ENCODE results near the gene MRPL28. TPM values are rescaled to one million over a fixed set of nuclear protein-coding genes. Genes with fewer than 3 reads are reported as not detected.
A peak's percentile ranks its signal among the peaks of the same experiment; 100 is the strongest.
"Not testable (repeated sequence)": the region's sequence is repeated elsewhere in the genome, so short reads cannot be mapped to it uniquely, and the experiment has no call there.

MRPL28 gene
- total RNA-seq = 100 to 1,000 TPM; 137 to 138 TPM
- 84.7 TPM for polyA plus RNA-seq (2013, experiment 1 of 2)
- polyA plus RNA-seq (2013, experiment 2 of 2) = 79.2 TPM
- long read RNA-seq, experiment 1, transcript MRPL28-201 (6 exons, 1,098 nt) = major isoform, 6 of 94 reads
- long read RNA-seq, experiment 1, partial matches to known transcripts = 61 of 94 reads
- long read RNA-seq, experiment 1, other reads (novel, unspliced or antisense) = 25 of 94 reads
- long read RNA-seq, experiment 2, transcript MRPL28-201 (6 exons, 1,098 nt) = major isoform, 48 of 206 reads
- long read RNA-seq, experiment 2, transcript MRPL28-202 (6 exons, 865 nt) = minor isoform, 17 of 206 reads
- long read RNA-seq, experiment 2, transcript MRPL28-204 (6 exons, 800 nt) = minor isoform, 5 of 206 reads
- long read RNA-seq, experiment 2, partial matches to known transcripts = 59 of 206 reads
- long read RNA-seq, experiment 2, other reads (novel, unspliced or antisense) = 73 of 206 reads
- long read RNA-seq, experiment 3, transcript MRPL28-208 (4 exons, 1,467 nt) = minor isoform, 6 of 287 reads
- long read RNA-seq, experiment 3, transcript MRPL28-201 (6 exons, 1,098 nt) = major isoform, 91 of 287 reads
- long read RNA-seq, experiment 3, transcript MRPL28-210 (5 exons, 1,512 nt) = minor isoform, 5 of 287 reads
- long read RNA-seq, experiment 3, transcript MRPL28-202 (6 exons, 865 nt) = minor isoform, 13 of 287 reads
- long read RNA-seq, experiment 3, partial matches to known transcripts = 112 of 287 reads
- long read RNA-seq, experiment 3, other reads (novel, unspliced or antisense) = 57 of 287 reads
- long read RNA-seq, experiment 4, transcript MRPL28-204 (6 exons, 800 nt) = minor isoform, 32 of 676 reads
- long read RNA-seq, experiment 4, transcript MRPL28-202 (6 exons, 865 nt) = minor isoform, 70 of 676 reads
- long read RNA-seq, experiment 4, transcript MRPL28-201 (6 exons, 1,098 nt) = major isoform, 156 of 676 reads
- long read RNA-seq, experiment 4, partial matches to known transcripts = 194 of 676 reads
- long read RNA-seq, experiment 4, other reads (novel, unspliced or antisense) = 217 of 676 reads

DNA sequence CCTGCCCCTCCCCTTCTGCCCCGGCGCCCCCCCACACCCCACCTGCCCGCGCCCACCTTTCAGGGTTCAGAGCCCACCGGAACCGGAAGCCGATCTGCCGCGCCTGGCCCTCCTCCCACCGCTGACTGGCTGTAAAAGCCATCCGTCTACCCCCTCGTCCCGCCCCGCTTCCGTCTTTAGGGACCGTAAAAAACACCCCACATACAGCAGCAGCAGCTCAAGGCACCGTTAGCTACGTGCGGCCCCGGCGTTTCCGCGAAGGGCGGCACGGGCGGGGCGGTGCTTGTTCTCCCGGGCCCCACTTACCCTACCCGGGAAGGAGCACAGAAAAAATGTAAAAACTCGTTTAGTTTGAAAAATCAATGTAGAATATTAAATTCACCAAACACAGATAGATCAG lies at the start of gene MRPL28:
Gene MRPL28, minus strand, starts transcription at position 96 of the 400 bp plus-strand sequence. CDS start 320 bp downstream, outside the sequence.
- Mint-ChIP-seq H3K36me3 (ENCODE audit: low read depth) (peaks cover 18% of the 10 kb centered on the region), H3K4me3 (peak within 1 kb of the TSS; percentile 72), H3K27ac (peak within 1 kb of the TSS; percentile 78), H3K27me3 (ENCODE audit: insufficient read depth) (no peaks in the 10 kb centered on the region), H3K4me1 (peaks cover 11% of the 10 kb centered on the region), H3K9me3 (no peaks in the 10 kb centered on the region)
- peak within 1 kb of the TSS; percentile 77 for H3K4me3 ChIP-seq (ENCODE audit: low read length)
- 0 to 1% methylated on average over 3 to 28 of the region's 30 CpGs for WGBS, 2 experiments (ENCODE audit: insufficient coverage in 1 of 2, insufficient read length in 1 of 2)
- peak within 1 kb of the TSS; percentile 24 for H3K27ac ChIP-seq (ENCODE audit: low read depth, low read length)
- TF ChIP-seq, protein P1, sequence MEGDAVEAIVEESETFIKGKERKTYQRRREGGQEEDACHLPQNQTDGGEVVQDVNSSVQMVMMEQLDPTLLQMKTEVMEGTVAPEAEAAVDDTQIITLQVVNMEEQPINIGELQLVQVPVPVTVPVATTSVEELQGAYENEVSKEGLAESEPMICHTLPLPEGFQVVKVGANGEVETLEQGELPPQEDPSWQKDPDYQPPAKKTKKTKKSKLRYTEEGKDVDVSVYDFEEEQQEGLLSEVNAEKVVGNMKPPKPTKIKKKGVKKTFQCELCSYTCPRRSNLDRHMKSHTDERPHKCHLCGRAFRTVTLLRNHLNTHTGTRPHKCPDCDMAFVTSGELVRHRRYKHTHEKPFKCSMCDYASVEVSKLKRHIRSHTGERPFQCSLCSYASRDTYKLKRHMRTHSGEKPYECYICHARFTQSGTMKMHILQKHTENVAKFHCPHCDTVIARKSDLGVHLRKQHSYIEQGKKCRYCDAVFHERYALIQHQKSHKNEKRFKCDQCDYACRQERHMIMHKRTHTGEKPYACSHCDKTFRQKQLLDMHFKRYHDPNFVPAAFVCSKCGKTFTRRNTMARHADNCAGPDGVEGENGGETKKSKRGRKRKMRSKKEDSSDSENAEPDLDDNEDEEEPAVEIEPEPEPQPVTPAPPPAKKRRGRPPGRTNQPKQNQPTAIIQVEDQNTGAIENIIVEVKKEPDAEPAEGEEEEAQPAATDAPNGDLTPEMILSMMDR (conservative IDR thresholded peaks at IDR 0.05) = no peak
- no peaks in the 10 kb centered on the region for H3K4me1 ChIP-seq (ENCODE audit: control insufficient read depth, insufficient read depth, low read length)
- H3K9me3 ChIP-seq (ENCODE audit: control insufficient read depth, low read length) = no peaks in the 10 kb centered on the region
- peaks cover 47% of the 10 kb centered on the region for H3K36me3 ChIP-seq (ENCODE audit: control insufficient read depth, insufficient read depth, low read length)
- peak; percentile 98 for DNase-seq
- no peaks in the 10 kb centered on the region for H3K27me3 ChIP-seq (ENCODE audit: control insufficient read depth, insufficient read depth, low read length, poor library complexity, severe bottlenecking)
- H3K9ac ChIP-seq (ENCODE audit: extremely low read depth, low read length, poor library complexity, severe bottlenecking) = no peak within 1 kb of the TSS

DNA sequence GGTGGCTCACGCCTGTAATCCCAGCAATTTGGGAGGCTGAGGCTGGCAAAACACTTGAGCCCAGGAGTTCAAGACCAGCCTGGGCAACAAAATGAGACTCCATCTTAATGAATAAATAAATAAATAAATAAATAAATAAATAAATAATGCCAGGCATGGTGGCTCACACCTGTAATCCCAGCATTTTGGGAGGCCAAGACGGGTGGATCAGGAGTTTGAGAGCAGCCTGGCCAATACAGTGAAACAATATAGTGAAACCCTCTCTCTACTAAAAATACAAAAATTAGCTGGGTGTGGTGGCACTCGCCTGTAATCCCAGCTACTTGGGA lies 44.8 kb upstream of the MRPL28 start:
- DNase-seq; H3K4me1 Mint-ChIP-seq; H3K4me3 ChIP-seq (ENCODE audit: low read length); H3K36me3 ChIP-seq (ENCODE audit: control insufficient read depth, insufficient read depth, low read length); H3K4me1 ChIP-seq (ENCODE audit: control insufficient read depth, insufficient read depth, low read length); H3K9me3 Mint-ChIP-seq; H3K27me3 Mint-ChIP-seq (ENCODE audit: insufficient read depth); H3K9me3 ChIP-seq (ENCODE audit: control insufficient read depth, low read length); H3K27ac ChIP-seq (ENCODE audit: low read depth, low read length); H3K4me3 Mint-ChIP-seq; H3K9ac ChIP-seq (ENCODE audit: extremely low read depth, low read length, poor library complexity, severe bottlenecking); H3K36me3 Mint-ChIP-seq (ENCODE audit: low read depth); H3K27ac Mint-ChIP-seq; H3K27me3 ChIP-seq (ENCODE audit: control insufficient read depth, insufficient read depth, low read length, poor library complexity, severe bottlenecking): not testable (repeated sequence)
- 92 to 99% methylated on average over 3 of the region's 3 CpGs for WGBS, 2 experiments (ENCODE audit: insufficient coverage in 1 of 2, insufficient read length in 1 of 2)

DNA sequence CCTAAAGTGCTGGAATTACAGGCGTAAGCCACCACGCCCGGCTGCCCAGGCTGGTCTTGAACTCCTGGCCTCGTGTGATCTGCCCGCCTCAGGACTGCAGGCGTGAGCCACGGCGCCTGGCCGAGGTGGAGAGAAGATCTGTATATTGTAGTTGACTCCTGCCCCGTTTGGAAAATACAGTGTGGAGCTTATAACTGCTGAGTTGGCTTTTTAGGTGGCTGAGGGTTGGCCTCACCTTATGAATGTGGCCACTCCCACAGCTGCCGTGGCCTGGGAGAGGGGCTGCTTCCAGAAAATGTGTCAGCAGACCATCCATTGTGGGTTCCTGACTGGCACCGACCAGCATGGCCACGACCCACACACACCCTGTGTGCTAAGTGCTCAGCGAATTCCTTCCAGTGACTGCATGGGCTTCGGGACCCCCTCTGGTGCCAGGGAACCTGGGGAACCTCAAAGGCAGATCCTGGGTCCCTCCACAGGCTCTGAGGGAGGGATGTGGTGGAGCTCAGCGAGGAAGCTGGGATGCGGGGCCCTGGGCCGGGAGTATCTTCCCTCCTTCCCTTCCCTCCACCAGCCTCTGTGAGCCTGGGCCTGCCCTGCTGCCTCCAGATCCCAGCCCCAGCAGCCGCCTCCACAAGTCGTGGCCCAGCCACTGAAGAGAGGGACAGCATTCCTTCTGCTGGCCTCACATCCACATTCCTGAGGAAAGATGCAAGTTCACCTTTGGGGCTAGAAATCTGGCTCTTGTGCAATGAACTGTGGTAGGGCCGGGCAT lies 44.2 kb upstream of the MRPL28 start:
- Histone ChIP-seq H3K9me3 (ENCODE audit: control insufficient read depth, low read length) (no peaks in the 10 kb centered on the region), H3K27me3 (ENCODE audit: control insufficient read depth, insufficient read depth, low read length, poor library complexity, severe bottlenecking) (no peaks in the 10 kb centered on the region), H3K4me3 (ENCODE audit: low read length) (no peak overlapping the region), H3K36me3 (ENCODE audit: control insufficient read depth, insufficient read depth, low read length) (no peaks in the 10 kb centered on the region), H3K27ac (ENCODE audit: low read depth, low read length) (no peak overlapping the region), H3K4me1 (ENCODE audit: control insufficient read depth, insufficient read depth, low read length) (no peaks in the 10 kb centered on the region), H3K9ac (ENCODE audit: extremely low read depth, low read length, poor library complexity, severe bottlenecking) (no peak overlapping the region)
- Mint-ChIP-seq H3K9me3 (no peaks in the 10 kb centered on the region), H3K27ac (no peak overlapping the region), H3K4me3 (no peak overlapping the region), H3K4me1 (no peaks in the 10 kb centered on the region), H3K36me3 (ENCODE audit: low read depth) (peaks cover 4% of the 10 kb centered on the region), H3K27me3 (ENCODE audit: insufficient read depth) (no peaks in the 10 kb centered on the region)
- peak; percentile 44 for DNase-seq
- 95% methylated on average over 9 to 21 of the region's 21 CpGs for WGBS, 2 experiments (ENCODE audit: insufficient coverage in 1 of 2, insufficient read length in 1 of 2)
- TF ChIP-seq, protein P1 (conservative IDR thresholded peaks at IDR 0.05) = no peak

All from endodermal cell (in vitro differentiated cells).